ENCODE results near the gene DNAL1. TPM values are rescaled to one million over a fixed set of nuclear protein-coding genes. Genes with fewer than 3 reads are reported as not detected.

Gene DNAL1
- total RNA-seq, 1 experiment from 2014 or later = 17.3 TPM

GRCh38 chr14:73723797-73724661 is 79.2 kb downstream of the DNAL1 start:
- DNase-seq (ENCODE audit: low read depth) = peak; percentile 99

- DNase-seq (ENCODE audit: low read depth) = no peak
These were observed 79.9 kb downstream of the DNAL1 start for GRCh38 chr14:73724696-73725095.

- peak; percentile 46 for DNase-seq (ENCODE audit: low read depth)
These were observed 80.6 kb downstream of the DNAL1 start for GRCh38 chr14:73725116-73726024.

- peak; percentile 15 for DNase-seq (ENCODE audit: low read depth)
These were observed 81.5 kb downstream of the DNAL1 start for GRCh38 chr14:73726025-73726961.

- no peak for DNase-seq (ENCODE audit: low read depth)
These were observed 82.4 kb downstream of the DNAL1 start for GRCh38 chr14:73727166-73727565.

GRCh38 chr14:73728717-73729330 is 84.0 kb downstream of the DNAL1 start:
- DNase-seq (ENCODE audit: low read depth) = peak; percentile 74

- DNase-seq (ENCODE audit: low read depth) = no peak
These were observed 84.9 kb downstream of the DNAL1 start for GRCh38 chr14:73729556-73730265.

GRCh38 chr14:73731111-73731510 is 86.3 kb downstream of the DNAL1 start:
- DNase-seq (ENCODE audit: low read depth) = no peak

GRCh38 chr14:73732006-73732405 is 87.2 kb downstream of the DNAL1 start:
- DNase-seq (ENCODE audit: low read depth) = no peak

- no peak for DNase-seq (ENCODE audit: low read depth)
These were observed 92.1 kb downstream of the DNAL1 start for GRCh38 chr14:73736842-73737241.

GRCh38 chr14:73738518-73739173 is 93.9 kb downstream of the DNAL1 start:
- DNase-seq (ENCODE audit: low read depth) = no peak

- DNase-seq (ENCODE audit: low read depth) = no peak
These were observed 94.5 kb downstream of the DNAL1 start for GRCh38 chr14:73739174-73739898.

GRCh38 chr14:73739899-73740617 is 95.3 kb downstream of the DNAL1 start:
- no peak for DNase-seq (ENCODE audit: low read depth)

GRCh38 chr14:73740618-73741326 is 96.0 kb downstream of the DNAL1 start:
- DNase-seq (ENCODE audit: low read depth) = peak; percentile 36

GRCh38 chr14:73741386-73741875 is 96.6 kb downstream of the DNAL1 start:
- DNase-seq (ENCODE audit: low read depth) = peak; percentile 73

- DNase-seq (ENCODE audit: low read depth) = peak; percentile 44
These were observed 97.2 kb downstream of the DNAL1 start for GRCh38 chr14:73741876-73742519.

Measured in LHCN-M2 (cell line).